Spleen (tissue), 7 donors: ENCODE data around the gene FAM153A.
"Not testable (repeated sequence)": the region's sequence is repeated elsewhere in the genome, so short reads cannot be mapped to it uniquely, and the experiment has no call there.

Experiments
- CTCF ChIP-seq, 11 experiments: fragments of 200-600 bp in 7 of 11; fragments of 450-650 bp in 4 of 11; sonication (generic) in 4 of 11; IDR thresholded peaks in 8 of 11; conservative IDR thresholded peaks in 3 of 11; 1 replicate in 7 of 11; 2 replicates in 4 of 11; pipeline versions ENCODE4 v1.4.0 to v1.8.0; 2016 to 2021; ENCODE audit warnings: antibody characterized with exemption in 11 of 11, inconsistent platforms in 4 of 11, mild to moderate bottlenecking in 1 of 11
- POLR2AphosphoS5 ChIP-seq, 3 donors: sonication (generic); formaldehyde crosslinking; IDR thresholded peaks; one replicate each; pipeline ENCODE4 v1.5.1; 2017; ENCODE audit warnings: antibody characterized with exemption in 3 of 3
- donor health status: DM: no; HTN: no; CAD: no; lungs with moderate emphysema.
- donor health status: DM: no; HTN: no; CAD: no.
- donor health status: DM: no; HTN: no; CAD: no.

GRCh38 chr5:177832287-177832686 lies 49.6 kb upstream of the FAM153A start:
- not testable (repeated sequence) for TF ChIP-seq CTCF (IDR thresholded peaks at IDR 0.05 in 8 of 11, conservative IDR thresholded peaks at IDR 0.05 in 3 of 11); POLR2AphosphoS5 (IDR thresholded peaks at IDR 0.05)
